Colonic mucosa (tissue), 4 donors: Measurements from ENCODE around the gene UBAC2. TPM values are rescaled to one million over a fixed set of nuclear protein-coding genes. Genes with fewer than 3 reads are reported as not detected.

Experiments
- DNase-seq: peaks from one replicate; pipeline ENCODE4 v3.0.0-alpha.2; 2020
- H3K27ac ChIP-seq: fragments of 200-600 bp; one replicate; pipeline ENCODE4 v1.8.0; 2021
- H3K27me3 ChIP-seq: fragments of 200-600 bp; one replicate; pipeline ENCODE4 v1.8.0; 2021
- H3K36me3 ChIP-seq: fragments of 200-600 bp; one replicate; pipeline ENCODE4 v1.8.0; 2021
- H3K4me1 ChIP-seq: fragments of 200-600 bp; one replicate; pipeline ENCODE4 v1.8.0; 2021; ENCODE audit warnings: mild to moderate bottlenecking
- H3K4me3 ChIP-seq: fragments of 200-600 bp; one replicate; pipeline ENCODE4 v1.8.0; 2021
- H3K9ac ChIP-seq, 2 donors: one replicate each; pipeline ENCODE4 v1.7.0; 2013; ENCODE audit warnings: control low read depth in 2 of 2, low read depth in 2 of 2, low read length in 2 of 2
- H3K9me3 ChIP-seq: fragments of 200-600 bp; one replicate; pipeline ENCODE4 v1.8.0; 2021
- intact Hi-C: fragments of 100-400 bp; cut with DNase I; formaldehyde crosslinking; loops from one replicate; pipeline ENCODE4 v1.14.1; 2022
- total RNA-seq, 2 donors: library from RNA; stranded (reverse); fragmentation: NEBNext Ultra II Directional in 1 of 2; extraction: Animal tissue kit (Norgen Biotek cat#: 25700) in 1 of 2; gene quantifications; one replicate each; pipeline ENCODE4 v1.2.1, GENCODE V29; 2021
- TF ChIP-seq, protein P1 (sequence below): fragments of 200-600 bp; IDR thresholded peaks from one replicate; pipeline ENCODE4 v1.8.0; 2022; ENCODE audit warnings: antibody characterized with exemption, mild to moderate bottlenecking
- donor health status: healthy.
- donor health status: DM: no; HTN: no; CAD: no.
- donor health status: DM: no; HTN: no; CAD: no.

The UBAC2 gene
- total RNA-seq, 2 donors from 2014 or later, result 67.6 to 88.4 TPM

GRCh38 chr13:99278200-99278599, 77.5 kb downstream of the UBAC2 start:
- H3K9me3 ChIP-seq, result no peaks in the 10 kb centered on the region
- intact Hi-C loops, result no loop called here
- H3K4me3 ChIP-seq, result no peak overlapping the region
- H3K27ac ChIP-seq, result no peak overlapping the region
- H3K36me3 ChIP-seq, result no peaks in the 10 kb centered on the region
- DNase-seq, result no peak
- no peak overlapping the region for H3K9ac ChIP-seq
- TF ChIP-seq, protein P1, sequence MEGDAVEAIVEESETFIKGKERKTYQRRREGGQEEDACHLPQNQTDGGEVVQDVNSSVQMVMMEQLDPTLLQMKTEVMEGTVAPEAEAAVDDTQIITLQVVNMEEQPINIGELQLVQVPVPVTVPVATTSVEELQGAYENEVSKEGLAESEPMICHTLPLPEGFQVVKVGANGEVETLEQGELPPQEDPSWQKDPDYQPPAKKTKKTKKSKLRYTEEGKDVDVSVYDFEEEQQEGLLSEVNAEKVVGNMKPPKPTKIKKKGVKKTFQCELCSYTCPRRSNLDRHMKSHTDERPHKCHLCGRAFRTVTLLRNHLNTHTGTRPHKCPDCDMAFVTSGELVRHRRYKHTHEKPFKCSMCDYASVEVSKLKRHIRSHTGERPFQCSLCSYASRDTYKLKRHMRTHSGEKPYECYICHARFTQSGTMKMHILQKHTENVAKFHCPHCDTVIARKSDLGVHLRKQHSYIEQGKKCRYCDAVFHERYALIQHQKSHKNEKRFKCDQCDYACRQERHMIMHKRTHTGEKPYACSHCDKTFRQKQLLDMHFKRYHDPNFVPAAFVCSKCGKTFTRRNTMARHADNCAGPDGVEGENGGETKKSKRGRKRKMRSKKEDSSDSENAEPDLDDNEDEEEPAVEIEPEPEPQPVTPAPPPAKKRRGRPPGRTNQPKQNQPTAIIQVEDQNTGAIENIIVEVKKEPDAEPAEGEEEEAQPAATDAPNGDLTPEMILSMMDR, result no peak
- H3K27me3 ChIP-seq, result no peaks in the 10 kb centered on the region
- peaks cover 8% of the 10 kb centered on the region for H3K4me1 ChIP-seq

DNA sequence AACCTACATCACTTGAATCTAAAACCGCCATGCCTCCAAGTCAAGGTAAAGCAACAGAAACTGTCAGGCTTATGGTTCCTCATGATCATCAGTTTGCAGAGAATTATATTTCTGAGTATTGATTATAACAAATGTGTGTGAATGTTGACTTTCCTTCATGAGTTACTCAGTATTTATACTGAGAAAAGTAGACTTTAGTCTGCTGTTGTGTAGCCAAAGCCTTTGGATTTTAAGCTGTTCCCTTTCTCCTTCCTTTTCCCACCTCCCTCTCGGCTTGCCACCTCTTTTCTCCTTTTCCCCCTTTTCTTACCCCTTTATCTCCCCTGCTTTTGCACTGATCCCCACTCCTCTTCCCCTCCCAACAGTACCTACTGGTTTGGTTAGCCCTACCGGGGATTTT, 78.2 kb downstream of the UBAC2 start:
- TF ChIP-seq, protein P1, result no peak
- Histone ChIP-seq H3K4me1 (peaks cover 8% of the 10 kb centered on the region), H3K27me3 (no peaks in the 10 kb centered on the region), H3K9ac (no peak overlapping the region), H3K27ac (peak overlapping the region; percentile 68), H3K36me3 (no peaks in the 10 kb centered on the region), H3K4me3 (no peak overlapping the region), H3K9me3 (no peaks in the 10 kb centered on the region)
- no peak for DNase-seq
- intact Hi-C loops, result no loop called here

DNA sequence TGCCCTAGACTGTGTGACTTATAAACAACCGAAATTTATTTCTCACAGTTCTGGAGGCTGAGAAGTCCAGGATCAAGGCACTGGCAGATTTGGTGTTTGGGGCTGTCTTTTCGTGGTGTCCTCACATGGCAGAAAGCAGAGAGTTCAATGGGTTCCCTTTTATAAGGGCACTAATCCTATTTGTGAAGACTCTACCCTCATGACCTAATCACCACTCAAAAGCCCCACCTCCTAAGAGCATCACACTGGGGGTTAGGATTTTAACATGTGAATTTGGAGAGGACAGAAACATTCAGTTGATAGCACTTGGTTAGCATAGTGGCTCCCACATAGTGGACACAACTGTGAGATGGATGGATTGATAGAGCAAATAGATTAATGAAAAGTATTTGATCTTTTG, 79.0 kb downstream of the UBAC2 start:
- TF ChIP-seq, protein P1, result no peak
- H3K9me3 ChIP-seq, result no peaks in the 10 kb centered on the region
- no peak for DNase-seq
- H3K27me3 ChIP-seq, result no peaks in the 10 kb centered on the region
- peaks cover 8% of the 10 kb centered on the region for H3K4me1 ChIP-seq
- no peaks in the 10 kb centered on the region for H3K36me3 ChIP-seq
- peak overlapping the region; percentile 68 for H3K27ac ChIP-seq
- intact Hi-C loops, result no loop called here
- H3K9ac ChIP-seq, result no peak overlapping the region
- no peak overlapping the region for H3K4me3 ChIP-seq

DNA sequence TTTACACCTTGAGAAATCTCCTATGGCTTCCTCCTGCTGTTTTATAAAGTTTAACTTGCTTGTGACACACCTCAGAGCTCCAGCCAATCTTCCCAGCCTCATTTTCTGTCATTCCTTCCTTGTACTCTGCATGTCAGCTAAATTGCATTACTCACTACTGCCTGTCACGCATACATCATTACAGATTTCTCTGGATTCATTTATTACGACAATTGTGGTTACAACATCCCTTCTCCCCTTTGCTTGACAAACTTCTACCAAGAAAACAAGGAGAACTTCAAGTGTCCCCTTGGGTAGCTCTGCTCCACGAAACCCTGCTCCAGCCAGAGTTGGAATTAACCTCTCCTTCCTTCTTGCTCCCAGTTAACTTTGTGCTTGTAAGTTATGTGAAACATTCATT, 79.5 kb downstream of the UBAC2 start:
- Histone ChIP-seq H3K9ac (no peak overlapping the region), H3K4me1 (peaks cover 8% of the 10 kb centered on the region), H3K36me3 (no peaks in the 10 kb centered on the region), H3K27ac (peak overlapping the region; percentile 68), H3K9me3 (no peaks in the 10 kb centered on the region), H3K27me3 (no peaks in the 10 kb centered on the region), H3K4me3 (no peak overlapping the region)
- TF ChIP-seq, protein P1, result no peak
- intact Hi-C loops, result no loop called here
- DNase-seq, result peak; percentile 51

DNA sequence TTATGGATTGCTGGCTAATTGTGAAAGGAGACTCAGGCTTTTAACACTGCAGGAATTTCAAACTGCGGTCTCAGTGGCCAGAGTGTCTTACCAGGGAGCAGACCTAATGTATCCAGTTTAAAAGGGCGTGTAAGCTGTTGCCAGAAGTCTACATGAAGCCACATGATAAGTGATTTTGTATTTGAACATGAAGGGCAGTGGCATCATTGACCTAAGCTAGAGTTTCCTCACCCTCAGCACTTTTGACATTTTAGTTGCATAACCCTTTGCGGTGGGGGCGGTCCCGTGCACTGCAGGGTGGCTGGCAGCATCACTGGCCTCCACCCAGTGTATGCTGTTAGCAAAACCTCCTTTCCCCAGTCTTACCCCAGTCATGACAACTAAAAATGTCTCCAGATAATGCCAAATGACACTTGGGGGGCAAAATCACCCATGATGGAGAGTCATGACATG, 81.2 kb downstream of the UBAC2 start:
- no peaks in the 10 kb centered on the region for H3K36me3 ChIP-seq
- no peak overlapping the region for H3K9ac ChIP-seq
- DNase-seq, result peak; percentile 50
- no peak overlapping the region for H3K4me3 ChIP-seq
- TF ChIP-seq, protein P1, result no peak
- peaks cover 8% of the 10 kb centered on the region for H3K4me1 ChIP-seq
- H3K27me3 ChIP-seq, result no peaks in the 10 kb centered on the region
- no peaks in the 10 kb centered on the region for H3K9me3 ChIP-seq
- peak overlapping the region; percentile 64 for H3K27ac ChIP-seq
- intact Hi-C loops, result no loop called here
